Stomach (tissue), 9 donors: ENCODE measurements around the gene NUDT2. TPM values are rescaled to one million over a fixed set of nuclear protein-coding genes. Genes with fewer than 3 reads are reported as not detected.

Experiments used
- DNase-seq, 2 donors: peaks; one replicate each; pipeline versions ENCODE4 v3.0.0 to v3.0.0-alpha.2; 2013 to 2019
- H3K27ac ChIP-seq, 5 donors: fragments of 200-600 bp in 4 of 5; sonication (generic) in 4 of 5; one replicate each; pipeline ENCODE4 v1.5.1; 2013 to 2019; ENCODE audit warnings: mild to moderate bottlenecking in 1 of 5, moderate library complexity in 1 of 5
- H3K27me3 ChIP-seq, 3 donors: fragments of 200-600 bp; sonication (generic); one replicate each; pipeline ENCODE4 v1.5.1; 2017 to 2019; ENCODE audit warnings: mixed run types in 1 of 3
- H3K36me3 ChIP-seq, 4 donors: fragments of 200-600 bp; sonication (generic); 1 replicate in 3 of 4; 2 replicates in 1 of 4; pipeline ENCODE4 v1.5.1; 2016 to 2019
- H3K4me1 ChIP-seq, 4 donors: fragments of 200-600 bp; sonication (generic); one replicate each; pipeline ENCODE4 v1.5.1; 2016 to 2019
- H3K4me3 ChIP-seq, 4 donors: fragments of 200-600 bp; sonication (generic) in 3 of 4; one replicate each; pipeline ENCODE4 v1.5.1; 2016 to 2019; ENCODE audit warnings: mild to moderate bottlenecking in 1 of 4
- H3K9me3 ChIP-seq, 4 donors: fragments of 200-600 bp; sonication (generic); one replicate each; pipeline ENCODE4 v1.5.1; 2016 to 2019
- EP300 ChIP-seq: sonication (generic); formaldehyde crosslinking; IDR thresholded peaks from one replicate; pipeline ENCODE4 v1.6.1; 2017; ENCODE audit warnings: antibody characterized with exemption
- POLR2A ChIP-seq, 4 donors: fragments of 450-650 bp; IDR thresholded peaks; one replicate each; pipeline ENCODE4 v1.6.1; 2016; ENCODE audit warnings: antibody characterized with exemption in 4 of 4, control low read depth in 2 of 4, mild to moderate bottlenecking in 1 of 4, moderate library complexity in 1 of 4
- POLR2AphosphoS5 ChIP-seq, 3 donors: sonication (generic); formaldehyde crosslinking; IDR thresholded peaks; one replicate each; pipeline ENCODE4 v1.6.1; 2016; ENCODE audit warnings: antibody characterized with exemption in 3 of 3
- WGBS, 5 donors: extraction: QIAGEN DNeasy Blood & Tissue Kit in 3 of 5; methylation state at CpG; one replicate each; pipeline versions ENCODE4 v1.1.5 to v1.1.7; 2013 to 2018; 5-methylcytosine and 5-hydroxymethylcytosine counted together
- intact Hi-C: fragments of 100-400 bp; cut with DNase I; formaldehyde crosslinking; loops from one replicate; pipeline ENCODE4 v1.15.1; 2023; ENCODE audit warnings: low total_unique reads
- polyA plus RNA-seq, 3 donors: library from polyadenylated mRNA; stranded (reverse); fragments of 200-250 nt; gene quantifications; one replicate each; pipeline ENCODE4 v1.2.3, GENCODE V29; 2013
- total RNA-seq, 5 donors: library from RNA; depleted of rRNA; stranded (reverse); fragments of >200 nt; gene quantifications; one replicate each; pipeline versions ENCODE4 v1.1.0 to v1.2.3, GENCODE V29; 2014 to 2016
- TF ChIP-seq, protein P1 (sequence below), 7 experiments: fragments of 450-650 bp in 4 of 7; fragments of 200-600 bp in 3 of 7; sonication (generic) in 3 of 7; IDR thresholded peaks; one replicate each; pipeline ENCODE4 v1.5.1; 2016 to 2019; ENCODE audit warnings: antibody characterized with exemption in 7 of 7, control low read depth in 2 of 7, mild to moderate bottlenecking in 1 of 7
- donor health status: healthy with polysubstance abuse.
- donor health status: Bipolar disorder and iron deficiency.
- donor health status: healthy.

NUDT2 gene
- total and polyA plus RNA-seq, 8 donors: 0.87 to 73.2 (median 23.1) TPM

GRCh38 chr9:34378376-34379060 is 49.1 kb downstream of the NUDT2 start:
- 82 to 100% (median 93%) methylated on average over 3 of the region's 3 CpGs for WGBS, 5 donors

DNA sequence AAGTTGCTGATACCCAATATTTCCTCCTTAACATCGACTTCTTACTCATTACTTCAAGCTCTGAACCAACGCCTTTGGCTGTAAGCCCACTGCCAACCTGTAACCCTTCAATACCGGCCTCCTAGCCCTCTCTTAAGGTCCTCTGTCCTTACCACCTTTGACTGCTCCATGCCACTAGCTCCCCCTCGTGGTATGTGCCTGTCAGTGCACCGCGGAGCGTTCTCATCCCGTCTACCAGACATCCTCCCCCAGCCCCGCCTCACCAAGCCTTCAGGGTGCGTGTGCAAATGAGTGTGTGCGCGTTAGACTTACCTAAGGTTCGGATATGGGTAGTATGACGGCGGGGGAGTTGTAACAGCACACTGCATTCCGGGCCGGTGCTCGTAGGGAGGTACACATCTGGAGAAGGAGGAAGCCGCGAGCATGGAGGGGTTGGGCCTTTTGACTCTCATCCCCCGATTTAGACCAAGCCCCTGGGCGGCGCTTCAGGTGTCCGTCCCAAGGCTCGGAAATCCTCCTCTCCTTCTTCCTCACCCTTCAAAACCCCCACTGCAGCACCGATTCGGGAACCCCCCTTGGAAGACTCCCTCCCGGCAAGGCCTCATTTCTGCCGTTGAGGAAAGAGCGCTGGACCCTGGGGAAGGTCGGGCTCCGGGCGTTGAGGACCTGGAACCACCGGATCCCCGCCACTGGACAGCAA is 50.1 kb downstream of the NUDT2 start:
- peak overlapping the region in 4 of 5 donors; percentile 50 to 78 (median 68) for H3K27ac ChIP-seq
- peaks cover 48 to 62% (median 55%) of the 10 kb centered on the region in 4 donors for H3K4me1 ChIP-seq
- intact Hi-C loops: loop anchor here (10.0 kb wide), 1 partner anchor 195 kb away; no protein-coding TSS in a partner anchor
- no peaks in the 10 kb centered on the region for H3K36me3 ChIP-seq
- H3K4me3 ChIP-seq: peak overlapping the region; percentile 42 to 64 (median 55)
- DNase-seq: peak; percentile 92 to 95
- TF ChIP-seq POLR2AphosphoS5 (IDR thresholded peaks at IDR 0.05) (peak in 1 of 3 donors; percentile 81), EP300 (no peak)
- TF ChIP-seq, protein P1, sequence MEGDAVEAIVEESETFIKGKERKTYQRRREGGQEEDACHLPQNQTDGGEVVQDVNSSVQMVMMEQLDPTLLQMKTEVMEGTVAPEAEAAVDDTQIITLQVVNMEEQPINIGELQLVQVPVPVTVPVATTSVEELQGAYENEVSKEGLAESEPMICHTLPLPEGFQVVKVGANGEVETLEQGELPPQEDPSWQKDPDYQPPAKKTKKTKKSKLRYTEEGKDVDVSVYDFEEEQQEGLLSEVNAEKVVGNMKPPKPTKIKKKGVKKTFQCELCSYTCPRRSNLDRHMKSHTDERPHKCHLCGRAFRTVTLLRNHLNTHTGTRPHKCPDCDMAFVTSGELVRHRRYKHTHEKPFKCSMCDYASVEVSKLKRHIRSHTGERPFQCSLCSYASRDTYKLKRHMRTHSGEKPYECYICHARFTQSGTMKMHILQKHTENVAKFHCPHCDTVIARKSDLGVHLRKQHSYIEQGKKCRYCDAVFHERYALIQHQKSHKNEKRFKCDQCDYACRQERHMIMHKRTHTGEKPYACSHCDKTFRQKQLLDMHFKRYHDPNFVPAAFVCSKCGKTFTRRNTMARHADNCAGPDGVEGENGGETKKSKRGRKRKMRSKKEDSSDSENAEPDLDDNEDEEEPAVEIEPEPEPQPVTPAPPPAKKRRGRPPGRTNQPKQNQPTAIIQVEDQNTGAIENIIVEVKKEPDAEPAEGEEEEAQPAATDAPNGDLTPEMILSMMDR (IDR thresholded peaks at IDR 0.05): peak in 6 of 7 experiments; percentile 79 to 100 (median 98)
- no peaks in the 10 kb centered on the region for H3K27me3 ChIP-seq
- no peaks in the 10 kb centered on the region for H3K9me3 ChIP-seq
- 5 to 8% (median 7%) methylated on average over 34 to 35 of the region's 35 CpGs for WGBS, 5 donors

More at GRCh38 chr9:34378376-34379060, 49.1 kb downstream of the NUDT2 start:
- H3K27ac ChIP-seq: peak overlapping the region in 1 of 5 donors; percentile 93
- H3K4me1 ChIP-seq: peaks cover 48 to 72% (median 62%) of the 10 kb centered on the region in 4 donors
- no peaks in the 10 kb centered on the region for H3K9me3 ChIP-seq
- H3K36me3 ChIP-seq: no peaks in the 10 kb centered on the region
- TF ChIP-seq POLR2AphosphoS5 (IDR thresholded peaks at IDR 0.05) (no peak), EP300 (no peak), POLR2A (IDR thresholded peaks at IDR 0.05) (no peak)
- TF ChIP-seq, protein P1 (IDR thresholded peaks at IDR 0.05): no peak
- intact Hi-C loops: loop anchor here (10.0 kb wide), 1 partner anchor 194 kb away; no protein-coding TSS in a partner anchor
- no peak for DNase-seq
- no peaks in the 10 kb centered on the region for H3K27me3 ChIP-seq
- H3K4me3 ChIP-seq: no peak overlapping the region

DNA sequence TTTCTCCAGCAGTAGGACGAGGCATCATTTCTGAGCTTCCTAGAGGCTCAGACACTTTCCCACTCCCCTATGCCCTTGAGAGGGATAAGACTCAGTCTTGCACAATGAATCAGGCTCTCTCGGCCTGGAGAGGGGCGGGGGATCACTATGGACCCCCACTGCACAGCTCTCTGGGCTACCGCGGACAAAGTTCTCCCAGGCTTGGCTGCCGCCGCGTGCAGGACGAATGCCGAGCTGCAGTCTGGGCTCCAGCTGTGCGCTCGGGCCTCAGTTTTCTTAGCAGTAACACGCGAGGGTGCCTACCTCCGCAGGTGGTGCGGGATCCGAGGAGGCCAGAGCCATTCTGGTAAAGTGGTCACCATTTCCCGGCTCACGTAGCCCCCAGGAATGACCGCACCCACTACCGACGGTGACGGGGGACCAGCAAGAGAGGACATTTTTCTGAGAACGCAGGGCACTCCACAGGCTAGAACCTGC is 50.7 kb downstream of the NUDT2 start:
- Histone ChIP-seq H3K36me3 (no peaks in the 10 kb centered on the region), H3K27me3 (no peaks in the 10 kb centered on the region), H3K27ac (peak overlapping the region in 4 of 5 donors; percentile 50 to 78 (median 68)), H3K9me3 (no peaks in the 10 kb centered on the region), H3K4me1 (peaks cover 45 to 57% (median 51%) of the 10 kb centered on the region in 4 donors), H3K4me3 (peak overlapping the region; percentile 53 to 65 (median 60))
- intact Hi-C loops: no loop called here
- peak in 1 of 2 donors; percentile 56 for DNase-seq
- WGBS, 5 donors: 34 to 64% (median 51%) methylated on average over 24 of the region's 24 CpGs
- TF ChIP-seq POLR2A (IDR thresholded peaks at IDR 0.05) (no peak), POLR2AphosphoS5 (IDR thresholded peaks at IDR 0.05) (no peak), EP300 (no peak)
- TF ChIP-seq, protein P1 (IDR thresholded peaks at IDR 0.05): no peak

GRCh38 chr9:34380511-34381315 is 51.3 kb downstream of the NUDT2 start:
- H3K36me3 ChIP-seq: no peaks in the 10 kb centered on the region
- peak; percentile 82 to 94 for DNase-seq
- WGBS, 5 donors: 3 to 8% (median 4%) methylated on average over 23 to 59 of the region's 59 CpGs
- peaks cover 39 to 50% (median 45%) of the 10 kb centered on the region in 4 donors for H3K4me1 ChIP-seq
- TF ChIP-seq EP300: no peak
- peak; percentile 13 to 70 (median 55) for TF ChIP-seq POLR2AphosphoS5 (IDR thresholded peaks at IDR 0.05)
- intact Hi-C loops: no loop called here
- H3K27me3 ChIP-seq: no peaks in the 10 kb centered on the region
- H3K9me3 ChIP-seq: no peaks in the 10 kb centered on the region
- peak overlapping the region; percentile 53 to 65 (median 60) for H3K4me3 ChIP-seq
- peak overlapping the region; percentile 37 to 78 (median 63) for H3K27ac ChIP-seq
